Testis (tissue), 5 donors: ENCODE results near the gene ESAM. TPM values are rescaled to one million over a fixed set of nuclear protein-coding genes. Genes with fewer than 3 reads are reported as not detected.

Source experiments
- DNase-seq: peaks from one replicate; pipeline ENCODE4 v3.0.0-alpha.2; 2019
- H3K27ac ChIP-seq, 2 donors: fragments of 200-600 bp; sonication (generic); one replicate each; pipeline ENCODE4 v1.5.1; 2019
- H3K27me3 ChIP-seq: fragments of 200-600 bp; sonication (generic); one replicate; pipeline ENCODE4 v1.5.1; 2019
- H3K36me3 ChIP-seq: fragments of 200-600 bp; sonication (generic); one replicate; pipeline ENCODE4 v1.5.1; 2017; ENCODE audit warnings: low read depth; ENCODE audit errors: missing control alignments
- H3K4me1 ChIP-seq: fragments of 200-600 bp; sonication (generic); one replicate; pipeline ENCODE4 v1.5.1; 2019
- H3K4me3 ChIP-seq, 2 donors: fragments of 200-600 bp; sonication (generic); one replicate each; pipeline ENCODE4 v1.5.1; 2017 to 2019
- H3K9me3 ChIP-seq: fragments of 200-600 bp; sonication (generic); one replicate; pipeline ENCODE4 v1.5.1; 2017
- POLR2A ChIP-seq: fragments of 450-650 bp; IDR thresholded peaks from one replicate; pipeline ENCODE4 v1.6.1; 2017; ENCODE audit warnings: antibody characterized with exemption, mild to moderate bottlenecking, moderate library complexity
- WGBS, 2 donors: methylation state at CpG; one replicate each; pipeline ENCODE4 v1.1.5; 2018; 5-methylcytosine and 5-hydroxymethylcytosine counted together
- intact Hi-C: fragments of 100-400 bp; cut with DNase I; formaldehyde crosslinking; loops from one replicate; pipeline ENCODE4 v1.15.1; 2023; ENCODE audit warnings: low total_unique reads
- long read RNA-seq, 2 donors: transcript quantifications; one replicate each; lab custom pipeline, GENCODE V29; 2026
- polyA plus RNA-seq: library from polyadenylated mRNA; stranded (reverse); fragments of 350-450 nt; fragmentation: Illumina TruSeq; extraction: RNeasy Lipid Tissue Mini Kit (QIAGEN cat#74804); gene quantifications from one replicate; pipeline ENCODE4 v1.2.3, GENCODE V29; 2014; ENCODE audit warnings: low read depth, low replicate concordance; ENCODE audit not compliant: insufficient read depth
- total RNA-seq, 2 donors: library from RNA; depleted of rRNA; stranded (reverse); fragments of >200 nt; gene quantifications; one replicate each; pipeline ENCODE4 v1.2.3, GENCODE V29; 2016
- TF ChIP-seq, protein P1 (sequence below), 3 experiments: fragments of 450-650 bp in 2 of 3; fragments of 200-600 bp in 1 of 3; sonication (generic) in 1 of 3; IDR thresholded peaks; one replicate each; pipeline ENCODE4 v1.5.1; 2016 to 2019; ENCODE audit warnings: antibody characterized with exemption in 3 of 3, mild to moderate bottlenecking in 2 of 3, moderate library complexity in 1 of 3

ESAM gene, protein sequence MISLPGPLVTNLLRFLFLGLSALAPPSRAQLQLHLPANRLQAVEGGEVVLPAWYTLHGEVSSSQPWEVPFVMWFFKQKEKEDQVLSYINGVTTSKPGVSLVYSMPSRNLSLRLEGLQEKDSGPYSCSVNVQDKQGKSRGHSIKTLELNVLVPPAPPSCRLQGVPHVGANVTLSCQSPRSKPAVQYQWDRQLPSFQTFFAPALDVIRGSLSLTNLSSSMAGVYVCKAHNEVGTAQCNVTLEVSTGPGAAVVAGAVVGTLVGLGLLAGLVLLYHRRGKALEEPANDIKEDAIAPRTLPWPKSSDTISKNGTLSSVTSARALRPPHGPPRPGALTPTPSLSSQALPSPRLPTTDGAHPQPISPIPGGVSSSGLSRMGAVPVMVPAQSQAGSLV
- total RNA-seq (10 to 100 TPM in 1 of 2 donors, 1 to 10 TPM in 1; 6.0 to 10.6 TPM), polyA plus RNA-seq (15.8 TPM)
- long read RNA-seq, donor 1, transcript ESAM-201 (7 exons, 1,826 nt) = major isoform, 8 of 10 reads
- long read RNA-seq, donor 1, partial matches to known transcripts = 0 of 10 reads
- long read RNA-seq, donor 1, other reads (novel, unspliced or antisense) = 0 of 10 reads
- long read RNA-seq, donor 2, transcript ESAM-201 (7 exons, 1,826 nt) = major isoform, 5 of 6 reads
- long read RNA-seq, donor 2, partial matches to known transcripts = 0 of 6 reads
- long read RNA-seq, donor 2, other reads (novel, unspliced or antisense) = 0 of 6 reads

DNA sequence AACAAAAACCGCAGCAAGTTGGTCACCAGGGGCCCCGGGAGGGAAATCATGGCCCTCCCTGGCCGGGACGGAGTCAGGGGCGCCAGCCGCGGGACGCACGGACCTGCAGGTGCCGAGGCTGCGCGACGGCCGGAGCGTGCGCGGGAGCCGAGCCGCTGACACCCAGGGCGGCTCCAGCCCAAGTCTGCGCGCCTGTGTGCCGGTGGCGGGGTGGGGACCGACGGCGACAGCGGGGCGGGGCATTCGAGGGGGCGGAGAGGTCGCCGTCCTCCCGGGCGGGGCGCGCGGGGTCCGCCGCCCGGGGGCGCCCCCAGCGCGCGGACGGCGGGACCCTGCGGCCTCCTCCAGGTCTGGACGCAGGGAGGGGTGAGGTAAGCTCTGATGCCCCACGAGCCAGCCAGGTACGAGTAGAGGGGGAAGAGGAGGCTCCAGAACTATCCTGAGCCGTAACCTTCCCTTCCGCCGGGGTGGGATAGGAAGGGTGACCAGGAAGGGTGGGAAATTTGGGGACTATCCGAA is at the start of gene ESAM:
TSS of gene ESAM (minus strand) at position 186 of the 519 bp plus-strand sequence. CDS start at position 50, 136 bp downstream.
- H3K4me1 ChIP-seq = peaks cover 22% of the 10 kb centered on the region
- intact Hi-C loops = loop anchor here (10.0 kb wide), 2 partner anchors 73 to 87 kb away; partner anchors contain the start of genes SIAE and SPA17
- peak within 1 kb of the TSS in 1 of 2 donors; percentile 66 for H3K27ac ChIP-seq
- no peaks in the 10 kb centered on the region for H3K9me3 ChIP-seq
- no peak for TF ChIP-seq POLR2A
- TF ChIP-seq, protein P1, sequence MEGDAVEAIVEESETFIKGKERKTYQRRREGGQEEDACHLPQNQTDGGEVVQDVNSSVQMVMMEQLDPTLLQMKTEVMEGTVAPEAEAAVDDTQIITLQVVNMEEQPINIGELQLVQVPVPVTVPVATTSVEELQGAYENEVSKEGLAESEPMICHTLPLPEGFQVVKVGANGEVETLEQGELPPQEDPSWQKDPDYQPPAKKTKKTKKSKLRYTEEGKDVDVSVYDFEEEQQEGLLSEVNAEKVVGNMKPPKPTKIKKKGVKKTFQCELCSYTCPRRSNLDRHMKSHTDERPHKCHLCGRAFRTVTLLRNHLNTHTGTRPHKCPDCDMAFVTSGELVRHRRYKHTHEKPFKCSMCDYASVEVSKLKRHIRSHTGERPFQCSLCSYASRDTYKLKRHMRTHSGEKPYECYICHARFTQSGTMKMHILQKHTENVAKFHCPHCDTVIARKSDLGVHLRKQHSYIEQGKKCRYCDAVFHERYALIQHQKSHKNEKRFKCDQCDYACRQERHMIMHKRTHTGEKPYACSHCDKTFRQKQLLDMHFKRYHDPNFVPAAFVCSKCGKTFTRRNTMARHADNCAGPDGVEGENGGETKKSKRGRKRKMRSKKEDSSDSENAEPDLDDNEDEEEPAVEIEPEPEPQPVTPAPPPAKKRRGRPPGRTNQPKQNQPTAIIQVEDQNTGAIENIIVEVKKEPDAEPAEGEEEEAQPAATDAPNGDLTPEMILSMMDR (IDR thresholded peaks at IDR 0.05) = no peak
- WGBS, 2 donors = 2 to 8% methylated on average over 29 to 41 of the region's 55 CpGs
- H3K36me3 ChIP-seq = no peaks in the 10 kb centered on the region
- H3K27me3 ChIP-seq = no peaks in the 10 kb centered on the region
- H3K4me3 ChIP-seq = peak within 1 kb of the TSS; percentile 43 to 47
- no peak for DNase-seq

DNA sequence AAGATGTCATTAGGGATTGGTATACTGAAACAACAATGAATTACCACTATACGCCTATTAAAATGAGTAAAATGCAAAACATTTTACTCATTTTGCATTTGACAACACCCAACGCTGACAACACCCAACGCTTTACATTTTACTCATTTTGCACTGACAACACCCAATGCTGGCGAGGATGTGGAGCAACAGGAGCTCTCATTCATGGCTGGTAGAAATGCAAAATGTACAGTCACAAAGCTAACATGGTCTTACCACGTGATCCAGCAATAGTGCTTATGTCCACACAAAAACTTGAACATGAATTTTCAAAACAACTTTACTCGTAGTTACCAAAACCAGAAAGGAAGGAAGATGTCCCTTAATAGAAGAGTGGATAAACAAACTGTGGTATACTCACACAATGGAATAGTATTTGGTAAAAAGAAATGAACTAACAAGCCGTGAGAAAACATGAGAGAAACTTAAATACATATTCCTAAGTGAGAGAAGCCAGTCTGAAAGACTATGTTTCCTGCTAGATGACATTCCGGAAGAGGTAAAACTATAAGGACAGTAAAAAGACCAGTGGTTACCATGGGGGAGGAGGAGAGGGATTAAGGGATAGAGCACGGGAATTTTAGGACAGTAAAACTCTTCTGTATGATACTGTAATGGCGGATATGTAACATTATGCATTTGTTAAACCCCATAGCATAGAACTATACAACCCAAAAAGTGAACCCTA is 49.5 kb upstream of the ESAM start:
- Histone ChIP-seq H3K27me3 (no peaks in the 10 kb centered on the region), H3K9me3 (no peaks in the 10 kb centered on the region), H3K27ac (no peak overlapping the region), H3K36me3 (no peaks in the 10 kb centered on the region), H3K4me3 (no peak overlapping the region), H3K4me1 (no peaks in the 10 kb centered on the region)
- intact Hi-C loops = no loop called here
- TF ChIP-seq, protein P1 (IDR thresholded peaks at IDR 0.05) = no peak
- TF ChIP-seq POLR2A = no peak
- DNase-seq = no peak
- 82 to 88% methylated on average over 10 of the region's 10 CpGs for WGBS, 2 donors

DNA sequence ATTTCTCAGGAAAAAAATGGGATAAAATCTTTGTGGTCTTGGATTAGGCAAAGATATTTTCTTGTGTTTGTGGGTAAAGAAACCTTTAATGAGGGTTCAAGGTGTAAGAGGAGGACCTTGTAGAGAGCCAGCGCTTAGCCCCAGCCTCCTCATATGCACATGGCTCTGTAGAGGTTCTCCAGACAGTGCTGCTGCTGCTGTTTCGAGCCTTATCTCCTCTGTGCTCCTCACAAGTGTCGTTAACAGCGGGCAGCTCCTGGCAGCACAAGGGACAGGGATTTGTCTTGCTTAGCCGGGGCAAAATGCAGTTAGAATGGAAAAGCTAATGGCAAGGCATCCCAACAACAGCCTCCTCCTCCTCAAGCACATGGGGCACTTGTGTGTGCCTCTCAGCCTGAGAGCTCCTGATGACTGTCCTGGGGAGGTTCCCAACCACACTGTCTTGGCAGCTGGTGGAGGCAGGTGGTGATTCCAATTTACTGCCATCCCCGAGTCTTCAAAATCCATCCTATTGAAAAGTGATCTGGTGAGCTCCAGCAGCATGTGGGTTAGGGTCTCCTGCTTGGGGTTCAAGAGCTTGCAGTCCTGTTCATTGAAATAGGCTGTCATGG is 45.7 kb upstream of the ESAM start:
- no peak for TF ChIP-seq POLR2A
- TF ChIP-seq, protein P1 (IDR thresholded peaks at IDR 0.05) = no peak
- H3K27ac ChIP-seq = no peak overlapping the region
- intact Hi-C loops = no loop called here
- 84 to 87% methylated on average over 6 of the region's 6 CpGs for WGBS, 2 donors
- no peak overlapping the region for H3K4me3 ChIP-seq
- H3K4me1 ChIP-seq = no peaks in the 10 kb centered on the region
- H3K27me3 ChIP-seq = no peaks in the 10 kb centered on the region
- no peak for DNase-seq
- H3K9me3 ChIP-seq = no peaks in the 10 kb centered on the region
- no peaks in the 10 kb centered on the region for H3K36me3 ChIP-seq

DNA sequence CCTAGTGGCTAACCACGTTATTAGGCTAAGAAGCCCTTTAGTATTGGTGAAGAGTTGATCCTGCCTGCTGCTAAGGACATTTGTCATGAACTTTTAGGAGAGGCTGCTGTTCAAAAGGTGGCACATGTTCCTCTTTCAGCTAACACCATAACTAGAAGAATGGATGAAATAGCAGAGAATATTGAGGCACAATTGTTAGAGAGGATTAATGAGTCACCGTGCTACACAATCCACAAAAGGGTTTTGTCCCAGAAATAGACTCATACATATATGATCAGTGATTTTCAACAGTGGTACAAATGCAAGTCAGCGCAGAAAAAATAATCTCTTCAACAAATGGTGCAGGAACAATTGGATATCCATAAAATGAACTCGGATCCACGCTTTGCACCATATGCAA is 45.1 kb upstream of the ESAM start:
- Histone ChIP-seq H3K27ac (no peak overlapping the region), H3K9me3 (no peaks in the 10 kb centered on the region), H3K4me1 (no peaks in the 10 kb centered on the region), H3K27me3 (no peaks in the 10 kb centered on the region), H3K36me3 (no peaks in the 10 kb centered on the region), H3K4me3 (no peak overlapping the region)
- intact Hi-C loops = no loop called here
- TF ChIP-seq, protein P1 (IDR thresholded peaks at IDR 0.05) = no peak
- no peak for TF ChIP-seq POLR2A
- 84 to 96% methylated on average over 5 of the region's 5 CpGs for WGBS, 2 donors
- no peak for DNase-seq
